GM18868 (cell line): ENCODE measurements around the gene RIMS3.

ENCODE experiments used
- ATAC-seq: cut with Tn5 transposase; IDR thresholded peaks from one replicate; pipeline ENCODE4 v1.9.1; 2021; ENCODE audit warnings: mild to moderate bottlenecking, moderate library complexity; ENCODE audit not compliant: unreplicated experiment

RIMS3 gene

GRCh38 chr1:40653851-40654537, 11.5 kb downstream of the RIMS3 start:
- ATAC-seq: no peak

GRCh38 chr1:40652979-40653378, 12.5 kb downstream of the RIMS3 start:
- no peak for ATAC-seq

GRCh38 chr1:40652468-40652867, 13.0 kb downstream of the RIMS3 start:
- ATAC-seq: no peak

- no peak for ATAC-seq
These were observed 14.2 kb downstream of the RIMS3 start for GRCh38 chr1:40651138-40651857.

- ATAC-seq: no peak
These were observed 15.4 kb downstream of the RIMS3 start for GRCh38 chr1:40650075-40650474.

GRCh38 chr1:40649592-40649930, 15.9 kb downstream of the RIMS3 start:
- ATAC-seq: no peak

- ATAC-seq: no peak
These were observed 16.4 kb downstream of the RIMS3 start for GRCh38 chr1:40648928-40649591.

- no peak for ATAC-seq
These were observed 17.3 kb downstream of the RIMS3 start for GRCh38 chr1:40648200-40648599.

GRCh38 chr1:40646315-40646714, 19.2 kb downstream of the RIMS3 start:
- ATAC-seq: no peak

- no peak for ATAC-seq
These were observed 20.3 kb downstream of the RIMS3 start for GRCh38 chr1:40645118-40645680.

- no peak for ATAC-seq
These were observed 23.8 kb downstream of the RIMS3 start for GRCh38 chr1:40641601-40642242.

- ATAC-seq: no peak
These were observed 25.0 kb downstream of the RIMS3 start for GRCh38 chr1:40640314-40641076.

GRCh38 chr1:40638097-40639036, 27.1 kb downstream of the RIMS3 start:
- ATAC-seq: no peak

GRCh38 chr1:40637470-40638007, 27.9 kb downstream of the RIMS3 start:
- ATAC-seq: no peak

- no peak for ATAC-seq
These were observed 28.7 kb downstream of the RIMS3 start for GRCh38 chr1:40636777-40637176.

- ATAC-seq: no peak
These were observed 29.6 kb downstream of the RIMS3 start for GRCh38 chr1:40635763-40636500.

GRCh38 chr1:40634901-40635655, 30.4 kb downstream of the RIMS3 start:
- no peak for ATAC-seq

- no peak for ATAC-seq
These were observed 31.5 kb downstream of the RIMS3 start for GRCh38 chr1:40633931-40634376.
